ENCODE results near the gene JAZF1. TPM values are rescaled to one million over a fixed set of nuclear protein-coding genes. Genes with fewer than 3 reads are reported as not detected.
"Not testable (repeated sequence)": the region's sequence is repeated elsewhere in the genome, so short reads cannot be mapped to it uniquely, and the experiment has no call there.

JAZF1 gene
- total and polyA plus RNA-seq, 11 donors, result 10.3 to 46.2 (median 26.8) TPM

GRCh38 chr7:27923642-27923980, 257.0 kb downstream of the JAZF1 start:
- Histone ChIP-seq H3K36me3 (no peaks in the 10 kb centered on the region), H3K4me1 (peaks cover 0 to 27% (median 7%) of the 10 kb centered on the region in 12 donors), H3K27me3 (no peaks in the 10 kb centered on the region), H3K4me3 (no peak overlapping the region), H3K27ac (peak overlapping the region in 1 of 12 donors; percentile 8), H3K9me3 (no peaks in the 10 kb centered on the region)
- TF ChIP-seq, protein P1, sequence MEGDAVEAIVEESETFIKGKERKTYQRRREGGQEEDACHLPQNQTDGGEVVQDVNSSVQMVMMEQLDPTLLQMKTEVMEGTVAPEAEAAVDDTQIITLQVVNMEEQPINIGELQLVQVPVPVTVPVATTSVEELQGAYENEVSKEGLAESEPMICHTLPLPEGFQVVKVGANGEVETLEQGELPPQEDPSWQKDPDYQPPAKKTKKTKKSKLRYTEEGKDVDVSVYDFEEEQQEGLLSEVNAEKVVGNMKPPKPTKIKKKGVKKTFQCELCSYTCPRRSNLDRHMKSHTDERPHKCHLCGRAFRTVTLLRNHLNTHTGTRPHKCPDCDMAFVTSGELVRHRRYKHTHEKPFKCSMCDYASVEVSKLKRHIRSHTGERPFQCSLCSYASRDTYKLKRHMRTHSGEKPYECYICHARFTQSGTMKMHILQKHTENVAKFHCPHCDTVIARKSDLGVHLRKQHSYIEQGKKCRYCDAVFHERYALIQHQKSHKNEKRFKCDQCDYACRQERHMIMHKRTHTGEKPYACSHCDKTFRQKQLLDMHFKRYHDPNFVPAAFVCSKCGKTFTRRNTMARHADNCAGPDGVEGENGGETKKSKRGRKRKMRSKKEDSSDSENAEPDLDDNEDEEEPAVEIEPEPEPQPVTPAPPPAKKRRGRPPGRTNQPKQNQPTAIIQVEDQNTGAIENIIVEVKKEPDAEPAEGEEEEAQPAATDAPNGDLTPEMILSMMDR (IDR thresholded peaks at IDR 0.05), result no peak
- TF ChIP-seq POLR2A (IDR thresholded peaks at IDR 0.05), result no peak
- no peak for DNase-seq
- intact Hi-C loops (cut with DNase I), result loop anchor here in 7 of 10 donors (5.0 kb wide), 5 partner anchors 94 to 726 kb away; partner anchors contain the start of gene HOXA13 (in 1 of the 7)
- ATAC-seq, result no peak
- WGBS, 4 donors, result 57 to 72% (median 59%) methylated on average over 4 of the region's 4 CpGs

DNA sequence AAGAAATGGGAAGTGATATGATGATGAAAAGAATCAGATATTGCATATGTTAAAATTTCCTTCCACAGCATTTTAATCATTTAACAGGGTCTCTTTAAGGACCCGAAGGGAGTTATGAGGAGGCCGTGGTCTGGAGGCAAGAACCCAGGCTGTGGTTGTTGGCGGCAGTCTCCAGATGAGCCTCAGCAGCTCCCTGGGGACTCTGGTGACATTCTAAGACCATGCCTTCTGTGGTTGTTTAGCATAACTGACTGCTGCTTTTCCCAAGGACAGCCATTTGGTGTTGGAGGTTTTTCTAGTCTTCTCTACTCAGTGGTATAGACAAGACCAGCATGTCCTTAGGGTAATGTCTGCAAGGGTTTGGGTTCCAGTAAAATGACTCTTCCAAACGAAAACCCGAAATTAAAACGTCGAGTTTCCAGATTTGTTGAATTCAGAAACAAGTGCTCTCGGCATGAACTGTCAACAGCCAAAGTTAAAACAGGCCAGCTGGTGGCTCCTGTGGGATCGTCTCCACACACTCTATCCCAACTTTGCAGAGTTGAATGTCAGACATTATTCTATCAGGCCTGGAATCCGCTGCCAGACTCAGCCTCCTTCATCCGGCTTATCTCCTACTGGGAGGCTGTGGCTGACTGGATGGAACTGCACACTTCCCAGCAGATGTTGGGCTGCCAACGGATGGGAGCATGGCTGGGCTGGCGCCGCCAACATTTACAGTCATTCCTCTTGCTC, 257.5 kb downstream of the JAZF1 start:
- TF ChIP-seq, protein P1 (IDR thresholded peaks at IDR 0.05), result no peak
- no peak for TF ChIP-seq POLR2A (IDR thresholded peaks at IDR 0.05)
- Histone ChIP-seq H3K4me3 (no peak overlapping the region), H3K36me3 (no peaks in the 10 kb centered on the region), H3K4me1 (peaks cover 0 to 27% (median 9%) of the 10 kb centered on the region in 12 donors), H3K9me3 (no peaks in the 10 kb centered on the region), H3K27me3 (no peaks in the 10 kb centered on the region), H3K27ac (peak overlapping the region in 2 of 12 donors; percentile 8 to 27)
- DNase-seq (peak; percentile 54 to 77 (median 59)), ATAC-seq (peak; percentile 46 to 93 (median 86))
- 62 to 69% (median 66%) methylated on average over 12 to 14 of the region's 14 CpGs for WGBS, 4 donors
- intact Hi-C loops (cut with DNase I), result loop anchor here in 7 of 10 donors (5.0 kb wide), 5 partner anchors 94 to 726 kb away; partner anchors contain the start of gene HOXA13 (in 1 of the 7)

DNA sequence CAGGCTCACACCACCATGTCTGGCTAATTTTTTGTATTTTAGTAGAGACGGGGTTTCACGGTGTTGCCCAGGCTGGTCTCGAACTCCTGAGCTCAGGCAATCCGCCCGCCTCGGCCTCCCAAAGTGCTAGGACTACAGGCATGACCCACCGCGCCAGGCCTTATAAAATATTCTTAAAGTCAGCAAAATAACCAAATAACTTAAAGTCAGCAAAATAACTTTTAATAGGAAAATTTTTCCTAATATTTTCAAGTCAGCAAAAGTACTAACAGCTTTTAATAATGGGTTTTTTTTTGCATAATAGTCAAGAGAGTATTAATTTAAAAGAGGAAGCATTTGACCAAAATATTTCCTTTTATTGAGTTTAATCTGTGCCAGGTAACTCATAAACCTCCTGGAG, 258.2 kb downstream of the JAZF1 start:
- H3K9me3 ChIP-seq, DNase-seq, H3K27ac ChIP-seq, H3K4me3 ChIP-seq, H3K36me3 ChIP-seq, ATAC-seq, H3K27me3 ChIP-seq: not testable (repeated sequence)
- H3K4me1 ChIP-seq, result peaks cover 0 to 30% (median 10%) of the 10 kb centered on the region in 12 donors
- WGBS, 4 donors, result 94 to 98% (median 97%) methylated on average over 8 of the region's 8 CpGs
- intact Hi-C loops (cut with DNase I), result loop anchor here in 7 of 10 donors (5.0 kb wide), 5 partner anchors 95 to 725 kb away; partner anchors contain the start of gene HOXA13 (in 1 of the 7)

DNA sequence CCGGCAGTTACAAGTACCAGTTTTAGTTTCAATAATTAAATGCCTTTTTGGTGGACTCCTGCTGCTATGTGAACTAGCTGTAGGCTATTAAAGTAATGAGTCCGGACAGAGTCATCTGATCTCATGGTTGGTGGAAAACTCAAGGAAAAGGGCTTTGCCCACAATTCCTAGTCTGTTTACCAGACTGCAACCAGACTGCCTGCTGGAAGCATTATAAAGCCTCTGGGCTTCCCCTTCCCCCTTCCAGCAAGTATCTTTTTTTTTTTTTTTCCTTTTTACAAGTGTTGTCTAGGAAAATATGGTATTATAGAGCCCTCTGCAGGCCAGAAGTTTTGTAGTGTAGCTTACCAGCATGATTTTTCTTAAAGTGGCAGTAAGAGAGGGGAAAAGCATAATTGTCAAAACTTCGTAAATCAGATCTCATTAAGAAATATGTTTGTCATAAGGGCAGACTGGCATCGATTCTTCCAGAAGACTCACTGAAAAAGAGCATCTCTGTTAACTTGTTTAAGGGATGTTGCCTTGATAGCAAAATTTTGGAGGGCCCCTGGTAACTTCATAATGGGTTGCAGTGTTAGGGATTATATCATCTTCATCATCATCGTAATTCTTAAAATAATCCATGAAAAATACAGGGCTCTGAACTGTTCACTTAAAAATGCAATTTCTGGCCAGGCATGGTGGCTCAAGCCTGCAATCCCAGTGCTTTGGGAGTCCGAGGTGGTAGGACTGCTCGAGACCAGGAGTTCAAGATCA, 259.3 kb downstream of the JAZF1 start:
- ATAC-seq (peak in 3 of 4 donors; percentile 47 to 73 (median 59)), DNase-seq (peak in 2 of 5 donors; percentile 20 to 27)
- Histone ChIP-seq H3K4me1 (peaks cover 0 to 31% (median 10%) of the 10 kb centered on the region in 12 donors), H3K27me3 (no peaks in the 10 kb centered on the region), H3K9me3 (no peaks in the 10 kb centered on the region), H3K4me3 (no peak overlapping the region), H3K36me3 (no peaks in the 10 kb centered on the region), H3K27ac (no peak overlapping the region)
- intact Hi-C loops (cut with DNase I), result loop anchor here in 8 of 10 donors (2.0 to 5.0 kb wide), 6 partner anchors 96 to 724 kb away; partner anchors contain the start of gene HOXA13 (in 1 of the 8)
- no peak for TF ChIP-seq POLR2A (IDR thresholded peaks at IDR 0.05)
- TF ChIP-seq, protein P1 (IDR thresholded peaks at IDR 0.05), result peak; percentile 32 to 68 (median 59)
- 61 to 73% (median 67%) methylated on average over 7 of the region's 7 CpGs for WGBS, 4 donors
